Colonic mucosa (tissue), 4 donors: ENCODE data around the gene FADS2. TPM values are rescaled to one million over a fixed set of nuclear protein-coding genes. Genes with fewer than 3 reads are reported as not detected.
A peak's percentile ranks its signal among the peaks of the same experiment; 100 is the strongest.

ENCODE experiments used
- DNase-seq: peaks from one replicate; pipeline ENCODE4 v3.0.0-alpha.2; 2020
- H3K27ac ChIP-seq: fragments of 200-600 bp; one replicate; pipeline ENCODE4 v1.8.0; 2021
- H3K27me3 ChIP-seq: fragments of 200-600 bp; one replicate; pipeline ENCODE4 v1.8.0; 2021
- H3K36me3 ChIP-seq: fragments of 200-600 bp; one replicate; pipeline ENCODE4 v1.8.0; 2021
- H3K4me1 ChIP-seq: fragments of 200-600 bp; one replicate; pipeline ENCODE4 v1.8.0; 2021; ENCODE audit warnings: mild to moderate bottlenecking
- H3K4me3 ChIP-seq: fragments of 200-600 bp; one replicate; pipeline ENCODE4 v1.8.0; 2021
- H3K9ac ChIP-seq, 2 donors: one replicate each; pipeline ENCODE4 v1.7.0; 2013; ENCODE audit warnings: control low read depth in 2 of 2, low read depth in 2 of 2, low read length in 2 of 2
- H3K9me3 ChIP-seq: fragments of 200-600 bp; one replicate; pipeline ENCODE4 v1.8.0; 2021
- intact Hi-C: fragments of 100-400 bp; cut with DNase I; formaldehyde crosslinking; loops from one replicate; pipeline ENCODE4 v1.14.1; 2022
- total RNA-seq, 2 donors: library from RNA; stranded (reverse); fragmentation: NEBNext Ultra II Directional in 1 of 2; extraction: Animal tissue kit (Norgen Biotek cat#: 25700) in 1 of 2; gene quantifications; one replicate each; pipeline ENCODE4 v1.2.1, GENCODE V29; 2021
- TF ChIP-seq, protein P1 (sequence below): fragments of 200-600 bp; IDR thresholded peaks from one replicate; pipeline ENCODE4 v1.8.0; 2022; ENCODE audit warnings: antibody characterized with exemption, mild to moderate bottlenecking
- donor health status: healthy.
- donor health status: DM: no; HTN: no; CAD: no.
- donor health status: DM: no; HTN: no; CAD: no.

The FADS2 gene
- total RNA-seq, 2 donors from 2014 or later = 13.9 to 38.6 TPM

- Histone ChIP-seq H3K27ac (peak overlapping the region; percentile 4), H3K27me3 (peaks cover 7% of the 10 kb centered on the region), H3K9me3 (no peaks in the 10 kb centered on the region), H3K9ac (no peak overlapping the region), H3K36me3 (no peaks in the 10 kb centered on the region), H3K4me1 (no peaks in the 10 kb centered on the region), H3K4me3 (no peak overlapping the region)
- DNase-seq = peak; percentile 36
- TF ChIP-seq, protein P1, sequence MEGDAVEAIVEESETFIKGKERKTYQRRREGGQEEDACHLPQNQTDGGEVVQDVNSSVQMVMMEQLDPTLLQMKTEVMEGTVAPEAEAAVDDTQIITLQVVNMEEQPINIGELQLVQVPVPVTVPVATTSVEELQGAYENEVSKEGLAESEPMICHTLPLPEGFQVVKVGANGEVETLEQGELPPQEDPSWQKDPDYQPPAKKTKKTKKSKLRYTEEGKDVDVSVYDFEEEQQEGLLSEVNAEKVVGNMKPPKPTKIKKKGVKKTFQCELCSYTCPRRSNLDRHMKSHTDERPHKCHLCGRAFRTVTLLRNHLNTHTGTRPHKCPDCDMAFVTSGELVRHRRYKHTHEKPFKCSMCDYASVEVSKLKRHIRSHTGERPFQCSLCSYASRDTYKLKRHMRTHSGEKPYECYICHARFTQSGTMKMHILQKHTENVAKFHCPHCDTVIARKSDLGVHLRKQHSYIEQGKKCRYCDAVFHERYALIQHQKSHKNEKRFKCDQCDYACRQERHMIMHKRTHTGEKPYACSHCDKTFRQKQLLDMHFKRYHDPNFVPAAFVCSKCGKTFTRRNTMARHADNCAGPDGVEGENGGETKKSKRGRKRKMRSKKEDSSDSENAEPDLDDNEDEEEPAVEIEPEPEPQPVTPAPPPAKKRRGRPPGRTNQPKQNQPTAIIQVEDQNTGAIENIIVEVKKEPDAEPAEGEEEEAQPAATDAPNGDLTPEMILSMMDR = no peak
- intact Hi-C loops = no loop called here
Measured at GRCh38 chr11:61834278-61835048, 6.4 kb downstream of the FADS2 start.

DNA sequence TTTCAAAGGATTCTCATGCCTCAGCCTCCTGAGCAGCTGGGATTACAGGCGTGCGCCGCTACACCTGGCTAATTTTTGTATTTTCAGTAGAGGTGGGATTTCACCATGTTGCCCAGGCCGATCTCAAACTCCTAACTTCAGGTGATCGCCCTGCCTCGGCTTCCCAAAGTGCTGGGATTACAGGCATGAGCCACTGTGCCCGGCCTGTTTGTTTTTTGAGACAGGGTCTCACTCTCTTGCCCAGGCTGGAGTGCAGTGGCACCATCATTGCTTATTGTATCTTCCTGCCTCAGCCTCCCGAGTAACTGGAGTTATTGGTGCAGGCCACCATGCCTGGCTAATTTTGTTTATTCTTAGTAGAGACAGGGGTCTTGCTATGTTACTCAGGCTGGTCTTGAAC, 8.1 kb downstream of the FADS2 start:
- no peaks in the 10 kb centered on the region for H3K27me3 ChIP-seq
- no peak overlapping the region for H3K4me3 ChIP-seq
- no peak for DNase-seq
- H3K36me3 ChIP-seq = no peaks in the 10 kb centered on the region
- intact Hi-C loops = no loop called here
- TF ChIP-seq, protein P1 = no peak
- no peak overlapping the region for H3K27ac ChIP-seq
- no peaks in the 10 kb centered on the region for H3K4me1 ChIP-seq
- no peak overlapping the region for H3K9ac ChIP-seq
- H3K9me3 ChIP-seq = no peaks in the 10 kb centered on the region

DNA sequence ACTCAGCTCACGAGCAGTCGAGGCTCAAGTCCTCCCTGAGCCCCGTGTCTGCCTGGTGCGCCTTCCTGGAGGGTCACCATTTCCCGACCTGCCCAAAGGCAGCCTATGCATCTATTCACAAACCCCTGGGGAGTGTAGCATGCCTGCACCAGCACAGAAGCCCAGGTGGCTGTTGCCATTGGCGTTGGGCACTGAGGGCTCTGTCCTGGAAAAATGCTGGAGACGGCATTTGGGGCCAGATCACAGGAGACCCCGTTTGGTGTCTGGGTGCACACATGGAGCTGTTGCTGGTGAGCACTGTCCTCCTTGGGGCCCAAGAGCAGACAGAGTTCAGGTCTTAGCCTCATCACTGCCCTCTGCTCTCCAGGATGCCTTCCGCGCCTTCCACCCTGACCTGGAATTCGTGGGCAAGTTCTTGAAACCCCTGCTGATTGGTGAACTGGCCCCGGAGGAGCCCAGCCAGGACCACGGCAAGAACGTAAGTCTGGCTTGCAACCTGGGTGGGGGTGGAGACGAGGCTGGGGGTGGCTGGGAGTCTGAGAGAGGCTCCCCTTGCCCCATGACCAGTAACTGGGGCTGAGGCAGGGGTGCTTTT, 9.4 kb downstream of the FADS2 start:
- H3K9me3 ChIP-seq = no peaks in the 10 kb centered on the region
- no peaks in the 10 kb centered on the region for H3K4me1 ChIP-seq
- intact Hi-C loops = no loop called here
- H3K4me3 ChIP-seq = no peak overlapping the region
- no peaks in the 10 kb centered on the region for H3K27me3 ChIP-seq
- DNase-seq = no peak
- TF ChIP-seq, protein P1 = no peak
- H3K36me3 ChIP-seq = no peaks in the 10 kb centered on the region
- H3K27ac ChIP-seq = no peak overlapping the region
- no peak overlapping the region for H3K9ac ChIP-seq

DNA sequence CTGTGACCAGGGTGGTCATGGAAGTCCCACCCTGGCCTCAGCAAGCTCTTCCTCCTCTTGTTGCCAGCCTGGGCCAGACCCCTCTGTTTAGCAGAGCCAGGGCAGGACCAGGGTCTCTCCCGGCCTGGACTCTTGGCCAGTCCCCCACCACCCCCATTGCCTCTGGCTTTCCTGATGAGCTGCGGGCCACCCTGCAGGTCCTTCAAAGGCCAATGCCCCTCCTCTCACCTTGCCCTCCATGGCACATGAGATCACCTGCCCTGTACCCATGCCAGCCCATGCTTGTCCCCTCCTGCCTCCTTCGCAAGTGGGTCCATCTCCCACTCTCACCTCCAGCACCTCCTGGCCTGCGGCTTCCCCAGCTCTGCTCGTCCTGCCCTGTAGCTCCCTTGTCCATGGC, 10.4 kb downstream of the FADS2 start:
- Histone ChIP-seq H3K9me3 (no peaks in the 10 kb centered on the region), H3K27ac (no peak overlapping the region), H3K4me1 (no peaks in the 10 kb centered on the region), H3K27me3 (no peaks in the 10 kb centered on the region), H3K36me3 (no peaks in the 10 kb centered on the region), H3K9ac (no peak overlapping the region), H3K4me3 (no peak overlapping the region)
- TF ChIP-seq, protein P1 = no peak
- intact Hi-C loops = no loop called here
- no peak for DNase-seq

DNA sequence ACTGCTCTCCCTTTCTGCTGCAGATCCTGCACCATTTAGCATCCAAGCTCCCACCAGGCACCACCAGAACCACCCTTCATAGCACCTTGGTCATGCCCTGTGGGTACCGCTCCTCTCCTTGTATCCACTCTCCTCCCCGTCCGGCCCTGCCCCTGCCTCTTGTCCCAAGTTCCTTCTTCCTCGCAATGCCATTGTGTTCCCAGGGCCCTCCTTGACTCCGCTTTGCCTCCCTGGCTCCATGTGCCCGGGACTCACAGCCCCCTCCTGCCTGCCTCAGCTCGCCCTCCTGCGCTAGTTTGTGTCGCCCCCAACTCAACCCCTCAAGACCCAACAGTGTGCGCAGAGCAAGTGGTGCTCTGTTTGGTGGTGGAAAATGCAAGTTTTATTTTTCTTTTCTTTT, 10.8 kb downstream of the FADS2 start:
- H3K9ac ChIP-seq = no peak overlapping the region
- H3K27ac ChIP-seq = no peak overlapping the region
- H3K27me3 ChIP-seq = no peaks in the 10 kb centered on the region
- no peaks in the 10 kb centered on the region for H3K9me3 ChIP-seq
- intact Hi-C loops = no loop called here
- DNase-seq = no peak
- no peak overlapping the region for H3K4me3 ChIP-seq
- H3K4me1 ChIP-seq = no peaks in the 10 kb centered on the region
- H3K36me3 ChIP-seq = no peaks in the 10 kb centered on the region
- TF ChIP-seq, protein P1 = no peak
